ENCODE data around the gene HSPA8. TPM values are rescaled to one million over a fixed set of nuclear protein-coding genes. Genes with fewer than 3 reads are reported as not detected.
"Not testable (repeated sequence)": the region's sequence is repeated elsewhere in the genome, so short reads cannot be mapped to it uniquely, and the experiment has no call there.

HSPA8 gene
- total and polyA plus RNA-seq, 10 of the 15 experiments (the other 5 are each of a cell fraction or from before 2014, with no cell fraction given) = 1,190 to 3,205 (median 2,045) TPM

DNA sequence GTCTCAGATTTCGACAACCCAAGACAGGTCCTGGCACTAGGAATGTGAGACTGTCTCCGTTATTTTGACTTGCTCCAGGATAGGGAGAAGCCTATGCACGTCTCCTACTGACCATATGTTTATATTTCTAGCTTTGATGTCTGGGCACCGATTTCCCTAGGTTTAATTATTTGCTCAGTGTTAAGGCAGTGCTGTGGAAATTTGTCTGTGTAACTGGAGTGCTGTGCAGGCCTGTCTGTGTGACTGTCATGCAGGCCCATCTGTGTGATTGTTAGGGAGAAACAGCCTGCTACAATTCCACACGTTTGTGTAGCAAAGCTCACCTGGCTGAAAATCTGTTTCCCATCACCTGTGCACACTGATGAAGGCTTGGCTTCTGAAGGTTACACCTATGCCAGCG lies 29.6 kb upstream of the HSPA8 start:
- in situ Hi-C loops (cut with MboI) (no loop called here), intact Hi-C loops (cut with micrococcal nuclease; ENCODE audit: unreplicated experiment) (no loop called here)
- no peak overlapping the region for H3K9ac ChIP-seq (ENCODE audit: control insufficient read depth, insufficient read depth, low read length)
- H3K4me2 ChIP-seq (ENCODE audit: control insufficient read depth, insufficient read depth) = no peak overlapping the region
- H3K4me1 ChIP-seq (ENCODE audit: control insufficient read depth, insufficient read depth, low read length) = peaks cover 10% of the 10 kb centered on the region
- ChIA-PET CTCF (interaction anchor here (0.9 to 1.2 kb wide), 3 partner anchors 8 to 170 kb away, joined by 3 to 5 read pairs (median 3); no protein-coding TSS in a partner anchor), RAD21 (ENCODE audit: unreplicated experiment) (no interaction called here), POLR2A (no interaction called here), SMC1A (ENCODE audit: uncharacterized antibody, unreplicated experiment) (no interaction called here)
- H4K20me1 ChIP-seq (ENCODE audit: control insufficient read depth, insufficient read depth) = no peaks in the 10 kb centered on the region
- WGBS (ENCODE audit: insufficient coverage, insufficient replicate concordance, low lambda C conversion rate, missing lambda C conversion rate) = 75% methylated on average over 6 of the region's 6 CpGs
- no peak overlapping the region for H2AFZ ChIP-seq (ENCODE audit: control insufficient read depth, low read depth, low read length)
- FAIRE-seq = no peak
- no peaks in the 10 kb centered on the region for H3K9me3 ChIP-seq (replicated peaks; ENCODE audit: control insufficient read depth, insufficient read depth, low read length)
- H3K4me3 ChIP-seq = no peak overlapping the region
- no peak overlapping the region for H3K27ac ChIP-seq (ENCODE audit: control insufficient read depth, insufficient read depth)
- DNase-seq (ENCODE audit: low read depth, low spot score) = no peak
- no TSS peak for BruUV-seq (replicated peaks)
- ATAC-seq = no peak
- H3K27me3 ChIP-seq (replicated peaks in 1 of 2; ENCODE audit: control insufficient read depth in 2 of 2, insufficient read depth in 2 of 2, low read length in 1 of 2) = no peaks in the 10 kb centered on the region
- H3K36me3 ChIP-seq (ENCODE audit: control insufficient read depth in 2 of 2, insufficient read depth in 2 of 2, low read length in 1 of 2) = no peaks in the 10 kb centered on the region
- no peaks in the 10 kb centered on the region for H3K79me2 ChIP-seq (ENCODE audit: control insufficient read depth, insufficient read depth, low read length)
- no peak for TF ChIP-seq FOXM1 (IDR thresholded peaks at IDR 0.05; ENCODE audit: low read depth, low read length)
- TF ChIP-seq SMARCA5 (IDR thresholded peaks at IDR 0.05) = no peak
- TF ChIP-seq NFYB (IDR thresholded peaks at IDR 0.05; ENCODE audit: insufficient read depth, low read depth, low read length) = no peak
- no peak for TF ChIP-seq IKZF1 (conservative IDR thresholded peaks at IDR 0.05)
- TF ChIP-seq RCOR1 (conservative IDR thresholded peaks at IDR 0.05; ENCODE audit: low read depth, low read length) = no peak

DNA sequence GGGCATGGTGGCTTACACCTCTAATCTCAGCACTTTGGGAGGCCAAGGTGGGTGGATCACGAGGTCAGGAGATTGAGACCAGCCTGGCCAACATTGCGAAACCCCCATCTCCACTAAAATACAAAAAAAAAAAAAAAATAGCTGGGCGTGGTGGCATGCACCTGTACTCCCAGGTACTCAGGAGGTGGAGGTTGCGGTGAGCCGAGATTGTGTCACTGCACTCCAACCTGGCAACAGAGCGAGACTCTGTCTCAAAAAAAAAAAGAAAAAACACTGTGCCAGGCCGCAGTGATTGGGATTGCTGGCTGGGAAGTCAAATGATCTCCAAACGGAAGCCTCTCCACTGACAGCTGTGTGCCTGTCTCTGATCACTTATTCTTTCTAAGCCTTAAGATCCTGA lies 28.2 kb upstream of the HSPA8 start:
- POLR2A ChIA-PET = interaction anchor here (0.7 kb wide), 1 partner anchor 13 kb away, joined by 3 read pairs; no protein-coding TSS in a partner anchor
- not testable (repeated sequence) for ATAC-seq

DNA sequence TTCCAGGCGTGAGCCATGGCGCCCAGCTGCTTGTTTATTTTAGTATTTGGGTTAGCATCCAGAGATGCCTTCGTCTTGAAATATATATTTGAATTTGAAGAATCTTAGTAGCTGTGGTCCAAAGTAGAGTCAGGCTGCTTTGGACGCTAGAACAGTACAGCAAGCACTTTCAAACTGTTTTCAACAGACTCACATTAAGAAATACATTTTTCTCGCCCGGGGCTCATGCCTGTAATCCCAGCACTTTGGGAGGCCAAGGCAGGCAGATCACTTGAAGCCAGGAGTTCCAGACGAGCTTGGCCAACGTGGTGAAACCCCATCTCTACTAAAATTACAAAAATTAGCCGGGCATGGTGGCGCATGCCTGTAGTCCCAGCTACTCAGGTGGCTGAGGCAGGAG lies 27.0 kb upstream of the HSPA8 start:
- H3K79me2 ChIP-seq (ENCODE audit: control insufficient read depth, insufficient read depth, low read length); H3K4me1 ChIP-seq (ENCODE audit: control insufficient read depth, insufficient read depth, low read length); H2AFZ ChIP-seq (ENCODE audit: control insufficient read depth, low read depth, low read length); BruUV-seq (replicated peaks); FAIRE-seq; ATAC-seq; H3K27me3 ChIP-seq (replicated peaks in 1 of 2; ENCODE audit: control insufficient read depth in 2 of 2, insufficient read depth in 2 of 2, low read length in 1 of 2); H3K9ac ChIP-seq (ENCODE audit: control insufficient read depth, insufficient read depth, low read length); POLR2A ChIA-PET; H3K9me3 ChIP-seq (replicated peaks; ENCODE audit: control insufficient read depth, insufficient read depth, low read length); H3K27ac ChIP-seq (ENCODE audit: control insufficient read depth, insufficient read depth); H3K4me3 ChIP-seq; in situ Hi-C loops (cut with MboI); DNase-seq (ENCODE audit: low read depth, low spot score); intact Hi-C loops (cut with micrococcal nuclease; ENCODE audit: unreplicated experiment); H3K4me2 ChIP-seq (ENCODE audit: control insufficient read depth, insufficient read depth); H4K20me1 ChIP-seq (ENCODE audit: control insufficient read depth, insufficient read depth); H3K36me3 ChIP-seq (ENCODE audit: control insufficient read depth in 2 of 2, insufficient read depth in 2 of 2, low read length in 1 of 2): not testable (repeated sequence)
- CTCF ChIA-PET = interaction anchor here (1.2 kb wide), 1 partner anchor 29 kb away, joined by 5 read pairs; no protein-coding TSS in a partner anchor
- RAD21 ChIA-PET (ENCODE audit: unreplicated experiment) = interaction anchor here (1.5 kb wide), 1 partner anchor 31 kb away, joined by 5 read pairs; no protein-coding TSS in a partner anchor
- WGBS (ENCODE audit: insufficient coverage, insufficient replicate concordance, low lambda C conversion rate, missing lambda C conversion rate) = 94% methylated on average over 10 of the region's 10 CpGs
- SMC1A ChIA-PET (ENCODE audit: uncharacterized antibody, unreplicated experiment) = interaction anchor here (1.2 kb wide), 1 partner anchor 21 kb away, joined by 3 read pairs; no protein-coding TSS in a partner anchor

More for the DNA sequence above, 28.2 kb upstream of the HSPA8 start:
- intact Hi-C loops (cut with micrococcal nuclease; ENCODE audit: unreplicated experiment); SMC1A ChIA-PET (ENCODE audit: uncharacterized antibody, unreplicated experiment); H3K4me1 ChIP-seq (ENCODE audit: control insufficient read depth, insufficient read depth, low read length); FAIRE-seq; BruUV-seq (replicated peaks); H2AFZ ChIP-seq (ENCODE audit: control insufficient read depth, low read depth, low read length); H3K36me3 ChIP-seq (ENCODE audit: control insufficient read depth in 2 of 2, insufficient read depth in 2 of 2, low read length in 1 of 2); DNase-seq (ENCODE audit: low read depth, low spot score); H3K4me2 ChIP-seq (ENCODE audit: control insufficient read depth, insufficient read depth); H3K79me2 ChIP-seq (ENCODE audit: control insufficient read depth, insufficient read depth, low read length); H3K27me3 ChIP-seq (replicated peaks in 1 of 2; ENCODE audit: control insufficient read depth in 2 of 2, insufficient read depth in 2 of 2, low read length in 1 of 2); CTCF ChIA-PET; in situ Hi-C loops (cut with MboI); H3K4me3 ChIP-seq; H3K27ac ChIP-seq (ENCODE audit: control insufficient read depth, insufficient read depth); H3K9me3 ChIP-seq (replicated peaks; ENCODE audit: control insufficient read depth, insufficient read depth, low read length); H3K9ac ChIP-seq (ENCODE audit: control insufficient read depth, insufficient read depth, low read length); RAD21 ChIA-PET (ENCODE audit: unreplicated experiment); H4K20me1 ChIP-seq (ENCODE audit: control insufficient read depth, insufficient read depth): not testable (repeated sequence)
- 77% methylated on average over 8 of the region's 8 CpGs for WGBS (ENCODE audit: insufficient coverage, insufficient replicate concordance, low lambda C conversion rate, missing lambda C conversion rate)

Measured in GM12878 (cell line).